ENCODE results near the gene PPFIBP2. TPM values are rescaled to one million over a fixed set of nuclear protein-coding genes. Genes with fewer than 3 reads are reported as not detected.

PPFIBP2 gene
- total and polyA plus RNA-seq, 12 donors, result 11.4 to 36.5 (median 21.1) TPM

DNA sequence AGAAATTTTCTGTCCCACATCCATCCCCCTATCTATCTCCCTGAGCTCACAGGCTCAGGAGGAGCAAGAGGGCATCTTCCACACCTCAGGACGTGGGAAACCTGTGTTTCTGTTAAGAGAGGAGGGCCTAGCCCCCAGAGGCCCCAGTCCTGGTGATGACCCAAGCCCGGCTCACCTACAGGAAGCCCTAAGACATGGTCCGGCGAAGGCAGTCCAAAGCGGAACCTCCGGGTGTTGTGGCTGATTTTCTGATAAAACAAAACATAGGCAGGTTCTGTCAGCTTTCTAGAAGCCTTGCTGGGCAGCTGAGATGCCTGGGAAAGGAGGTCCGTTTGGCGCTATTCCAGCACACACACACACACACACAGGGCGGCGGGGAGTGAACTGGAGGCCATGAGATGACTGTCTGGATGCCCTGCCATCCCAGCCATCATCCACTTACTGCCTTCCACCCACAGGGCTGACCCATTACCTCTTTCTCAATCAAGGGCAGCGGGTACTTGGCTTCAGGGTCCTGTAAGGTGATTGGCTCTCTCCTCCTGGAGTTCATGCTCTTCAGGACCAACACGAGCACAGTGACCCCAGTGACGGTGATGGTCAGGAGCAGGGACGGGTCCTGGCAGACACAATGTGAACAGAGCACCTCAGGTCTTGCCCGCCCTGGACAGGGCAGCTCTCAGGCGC is 158.6 kb downstream of the PPFIBP2 start:
- Histone ChIP-seq H3K9me3 (replicated peaks in 1 of 3) (no peaks in the 10 kb centered on the region), H3K36me3 (replicated peaks in 1 of 2) (no peaks in the 10 kb centered on the region), H3K4me3 (no peak overlapping the region), H3K27me3 (no peaks in the 10 kb centered on the region), H3K4me1 (replicated peaks in 1 of 2) (peaks cover 6 to 15% of the 10 kb centered on the region in 2 donors), H3K27ac (no peak overlapping the region)
- whole genome bisulfite sequencing, 4 donors, result 88 to 92% (median 90%) methylated on average over 8 to 16 of the region's 16 CpGs
- TF ChIP-seq POLR2A (IDR thresholded peaks at IDR 0.05), result no peak
- TF ChIP-seq CTCF (IDR thresholded peaks at IDR 0.05), result no peak
- intact Hi-C loops (cut with DNase I), result loop anchor here in 1 of 2 donors (5.0 kb wide), 1 partner anchor 100 kb away; no protein-coding TSS in a partner anchor
- no peak for DNase-seq

GRCh38 chr11:7672960-7673723 is 159.3 kb downstream of the PPFIBP2 start, which contains the start of gene CYB5R2:
Gene CYB5R2 (minus strand): TSS chr11:7673500. CDS start chr11:7672825, 675 bp downstream.
- WGBS, 4 donors, result 3 to 79% (median 12%) methylated on average over 2 to 40 of the region's 40 CpGs
- no peaks in the 10 kb centered on the region for H3K36me3 ChIP-seq (replicated peaks in 1 of 2)
- DNase-seq, result peak; percentile 42 to 68 (median 59)
- TF ChIP-seq CTCF (IDR thresholded peaks at IDR 0.05) (no peak), POLR2A (IDR thresholded peaks at IDR 0.05) (no peak)
- H3K4me3 ChIP-seq, result peak within 1 kb of the TSS in 2 of 4 donors; percentile 7 to 55
- no peaks in the 10 kb centered on the region for H3K9me3 ChIP-seq (replicated peaks in 1 of 3)
- peaks cover 6 to 15% of the 10 kb centered on the region in 2 donors for H3K4me1 ChIP-seq (replicated peaks in 1 of 2)
- intact Hi-C loops (cut with DNase I), result loop anchor here in 1 of 2 donors (5.0 kb wide), 1 partner anchor 101 kb away; no protein-coding TSS in a partner anchor
- H3K27me3 ChIP-seq, result no peaks in the 10 kb centered on the region
- H3K27ac ChIP-seq, result peak within 1 kb of the TSS in 1 of 5 donors; percentile 7

- TF ChIP-seq POLR2A (IDR thresholded peaks at IDR 0.05), result no peak
- no peak for TF ChIP-seq CTCF (IDR thresholded peaks at IDR 0.05)
- Histone ChIP-seq H3K27me3 (no peaks in the 10 kb centered on the region), H3K4me1 (replicated peaks in 1 of 2) (peaks cover 6 to 15% of the 10 kb centered on the region in 2 donors), H3K4me3 (peak overlapping the region in 2 of 4 donors; percentile 7 to 55), H3K36me3 (replicated peaks in 1 of 2) (no peaks in the 10 kb centered on the region), H3K27ac (peak overlapping the region in 1 of 5 donors; percentile 7), H3K9me3 (replicated peaks in 1 of 3) (no peaks in the 10 kb centered on the region)
- DNase-seq, result peak in 1 of 7 donors; percentile 17
- 9 to 58% (median 17%) methylated on average over 4 to 72 of the region's 72 CpGs for WGBS, 4 donors
- intact Hi-C loops (cut with DNase I), result loop anchor here in 1 of 2 donors (5.0 kb wide), 1 partner anchor 102 kb away; no protein-coding TSS in a partner anchor
Measured at GRCh38 chr11:7673724-7674434, 160.1 kb downstream of the PPFIBP2 start.

DNA sequence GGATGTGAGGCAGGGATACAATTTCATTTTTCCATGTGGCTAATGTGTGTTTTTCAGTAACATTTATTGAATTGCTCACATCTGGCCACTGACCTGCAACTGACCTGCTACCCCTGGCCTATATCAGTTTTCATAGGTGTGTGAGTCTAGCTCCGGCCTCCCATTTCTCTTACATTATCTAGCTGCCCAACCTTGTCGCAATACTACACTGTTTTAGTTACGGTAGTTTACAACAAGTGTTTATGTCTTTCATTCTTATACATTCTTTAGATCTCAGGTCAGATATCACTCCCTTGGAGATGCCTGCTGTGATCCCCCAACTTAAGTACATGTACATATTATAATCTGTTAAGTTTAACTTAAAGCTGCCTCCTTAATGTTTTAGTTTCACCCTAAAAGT is 161.8 kb downstream of the PPFIBP2 start:
- H3K27ac ChIP-seq, result no peak overlapping the region
- intact Hi-C loops (cut with DNase I), result no loop called here
- WGBS, 4 donors, result 72 to 95% (median 87%) methylated on average over 3 of the region's 3 CpGs
- peaks cover 6 to 15% of the 10 kb centered on the region in 2 donors for H3K4me1 ChIP-seq (replicated peaks in 1 of 2)
- no peaks in the 10 kb centered on the region for H3K36me3 ChIP-seq (replicated peaks in 1 of 2)
- no peaks in the 10 kb centered on the region for H3K27me3 ChIP-seq
- TF ChIP-seq CTCF (IDR thresholded peaks at IDR 0.05) (no peak), POLR2A (IDR thresholded peaks at IDR 0.05) (no peak)
- DNase-seq, result no peak
- H3K4me3 ChIP-seq, result no peak overlapping the region
- no peaks in the 10 kb centered on the region for H3K9me3 ChIP-seq (replicated peaks in 1 of 3)

Measured in adrenal gland (tissue), 12 donors.